Sigmoid colon (tissue), 7 donors: ENCODE results near the gene FANCE. TPM values are rescaled to one million over a fixed set of nuclear protein-coding genes. Genes with fewer than 3 reads are reported as not detected.

Experiments
- DNase-seq: peaks from one replicate; pipeline ENCODE4 v3.0.0-alpha.2; 2019
- H3K27ac ChIP-seq, 4 donors: fragments of 200-600 bp; sonication (generic); one replicate each; pipeline ENCODE4 v1.5.1; 2016 to 2019; ENCODE audit warnings: mild to moderate bottlenecking in 1 of 4
- H3K27me3 ChIP-seq, 3 donors: fragments of 200-600 bp; sonication (generic); one replicate each; pipeline ENCODE4 v1.5.1; 2019; ENCODE audit warnings: mild to moderate bottlenecking in 1 of 3
- H3K36me3 ChIP-seq, 4 donors: fragments of 200-600 bp; sonication (generic); one replicate each; pipeline ENCODE4 v1.5.1; 2016 to 2019
- H3K4me1 ChIP-seq, 4 donors: fragments of 200-600 bp; sonication (generic); one replicate each; pipeline ENCODE4 v1.5.1; 2017 to 2019
- H3K4me3 ChIP-seq, 4 donors: fragments of 200-600 bp; sonication (generic); one replicate each; pipeline ENCODE4 v1.5.1; 2017 to 2019; ENCODE audit warnings: mild to moderate bottlenecking in 2 of 4, moderate library complexity in 1 of 4
- H3K9me3 ChIP-seq, 4 donors: fragments of 200-600 bp in 3 of 4; sonication (generic) in 3 of 4; one replicate each; pipeline versions ENCODE4 v1.5.1 to v1.6.1; 2013 to 2019
- CTCF ChIP-seq, 4 experiments: fragments of 450-650 bp in 3 of 4; fragments of 200-600 bp in 1 of 4; IDR thresholded peaks; one replicate each; pipeline ENCODE4 v1.5.1; 2016 to 2019; ENCODE audit warnings: antibody characterized with exemption in 4 of 4, mild to moderate bottlenecking in 3 of 4, moderate library complexity in 2 of 4
- EP300 ChIP-seq, 4 donors: sonication (generic); formaldehyde crosslinking; IDR thresholded peaks; one replicate each; pipeline ENCODE4 v1.6.1; 2017; ENCODE audit warnings: antibody characterized with exemption in 4 of 4
- POLR2A ChIP-seq, 2 donors: fragments of 450-650 bp; IDR thresholded peaks; one replicate each; pipeline ENCODE4 v1.6.1; 2016; ENCODE audit warnings: antibody characterized with exemption in 2 of 2, mild to moderate bottlenecking in 2 of 2, moderate library complexity in 2 of 2
- POLR2AphosphoS5 ChIP-seq, 4 donors: sonication (generic); formaldehyde crosslinking; IDR thresholded peaks; one replicate each; pipeline ENCODE4 v1.6.1; 2017; ENCODE audit warnings: antibody characterized with exemption in 4 of 4
- WGBS, 2 donors: extraction: QIAGEN DNeasy Blood & Tissue Kit; methylation state at CpG; one replicate each; pipeline ENCODE4 v1.1.7; 2013; 5-methylcytosine and 5-hydroxymethylcytosine counted together
- intact Hi-C: fragments of 100-400 bp; cut with DNase I; formaldehyde crosslinking; loops from one replicate; pipeline ENCODE4 v1.15.1; 2023
- polyA plus RNA-seq, 3 donors: library from polyadenylated mRNA; stranded (reverse); fragments of 200-250 nt; gene quantifications; one replicate each; pipeline ENCODE4 v1.2.3, GENCODE V29; 2013
- total RNA-seq, 4 donors: library from RNA; depleted of rRNA; stranded (reverse); fragments of >200 nt; gene quantifications; one replicate each; pipeline ENCODE4 v1.1.0, GENCODE V29; 2016
- donor health status: healthy with polysubstance abuse.
- donor health status: Bipolar disorder and iron deficiency.
- donor health status: healthy.

FANCE gene
- total and polyA plus RNA-seq, 7 donors = 2.4 to 5.2 (median 3.6) TPM

GRCh38 chr6:35495258-35496035 lies 43.3 kb downstream of the FANCE start:
- TF ChIP-seq CTCF (IDR thresholded peaks at IDR 0.05) = no peak
- TF ChIP-seq POLR2AphosphoS5 (IDR thresholded peaks at IDR 0.05) = peak; percentile 66 to 91 (median 82)
- no peak for TF ChIP-seq EP300 (IDR thresholded peaks at IDR 0.05)
- peak; percentile 43 to 81 for TF ChIP-seq POLR2A (IDR thresholded peaks at IDR 0.05)

GRCh38 chr6:35496036-35496840 lies 44.1 kb downstream of the FANCE start:
- intact Hi-C loops = loop anchor here (2.0 kb wide), 1 partner anchor 237 kb away; no protein-coding TSS in a partner anchor
- Histone ChIP-seq H3K4me3 (peak overlapping the region; percentile 97 to 100 (median 98)), H3K27me3 (no peaks in the 10 kb centered on the region), H3K27ac (peak overlapping the region; percentile 100), H3K36me3 (no peaks in the 10 kb centered on the region), H3K4me1 (peaks cover 0 to 64% (median 56%) of the 10 kb centered on the region in 4 donors), H3K9me3 (no peaks in the 10 kb centered on the region)
- 6 to 31% methylated on average over 63 of the region's 63 CpGs for WGBS, 2 donors
- DNase-seq = peak; percentile 89
- no peak for TF ChIP-seq EP300 (IDR thresholded peaks at IDR 0.05)
- peak; percentile 49 to 78 (median 62) for TF ChIP-seq POLR2AphosphoS5 (IDR thresholded peaks at IDR 0.05)
- peak in 1 of 2 donors; percentile 27 for TF ChIP-seq POLR2A (IDR thresholded peaks at IDR 0.05)

More at GRCh38 chr6:35495258-35496035, 43.3 kb downstream of the FANCE start:
- Histone ChIP-seq H3K4me1 (peaks cover 0 to 72% (median 64%) of the 10 kb centered on the region in 4 donors), H3K27me3 (no peaks in the 10 kb centered on the region), H3K4me3 (peak overlapping the region; percentile 97 to 100 (median 98)), H3K9me3 (no peaks in the 10 kb centered on the region), H3K27ac (peak overlapping the region; percentile 100), H3K36me3 (no peaks in the 10 kb centered on the region)
- 54 to 73% methylated on average over 9 of the region's 9 CpGs for WGBS, 2 donors
- intact Hi-C loops = loop anchor here (2.0 kb wide), 1 partner anchor 237 kb away; no protein-coding TSS in a partner anchor
- DNase-seq = peak; percentile 86

GRCh38 chr6:35496841-35497570 lies 44.9 kb downstream of the FANCE start, which contains the start of gene TEAD3:
TSS of gene TEAD3 (minus strand) at chr6:35497079.
- H3K4me1 ChIP-seq = peaks cover 0 to 56% (median 49%) of the 10 kb centered on the region in 4 donors
- intact Hi-C loops = loop anchor here (2.0 kb wide), 1 partner anchor 236 kb away; no protein-coding TSS in a partner anchor
- TF ChIP-seq POLR2A (IDR thresholded peaks at IDR 0.05) (peak in 1 of 2 donors; percentile 41), CTCF (IDR thresholded peaks at IDR 0.05) (no peak), POLR2AphosphoS5 (IDR thresholded peaks at IDR 0.05) (peak; percentile 24 to 81 (median 54))
- 1% methylated on average over 97 to 98 of the region's 98 CpGs for WGBS, 2 donors
- peak within 1 kb of the TSS; percentile 100 for H3K27ac ChIP-seq
- no peaks in the 10 kb centered on the region for H3K9me3 ChIP-seq
- peak within 1 kb of the TSS; percentile 97 to 100 (median 98) for H3K4me3 ChIP-seq
- H3K27me3 ChIP-seq = no peaks in the 10 kb centered on the region
- H3K36me3 ChIP-seq = no peaks in the 10 kb centered on the region
- peak; percentile 93 for DNase-seq

- intact Hi-C loops = loop anchor here (1.0 to 2.0 kb wide), 2 partner anchors 29 to 235 kb away; partner anchors contain the start of gene RPL10A
- DNase-seq = peak; percentile 92
- no peaks in the 10 kb centered on the region for H3K36me3 ChIP-seq
- TF ChIP-seq POLR2AphosphoS5 (IDR thresholded peaks at IDR 0.05) (peak; percentile 55 to 82 (median 68)), CTCF (IDR thresholded peaks at IDR 0.05) (no peak)
- peaks cover 0 to 48% (median 41%) of the 10 kb centered on the region in 4 donors for H3K4me1 ChIP-seq
- peak overlapping the region; percentile 68 to 99 (median 98) for H3K4me3 ChIP-seq
- peak overlapping the region; percentile 100 for H3K27ac ChIP-seq
- no peaks in the 10 kb centered on the region for H3K27me3 ChIP-seq
- 7 to 16% methylated on average over 77 of the region's 77 CpGs for WGBS, 2 donors
- no peaks in the 10 kb centered on the region for H3K9me3 ChIP-seq
Observed at GRCh38 chr6:35497571-35498421, 45.7 kb downstream of the FANCE start.
